H1 (cell line): ENCODE results near the gene SGPP2.

Source experiments
- ASH2L ChIP-seq: fragments of 200-600, 300-600 bp; sonication (generic); IDR thresholded peaks from one replicate; pipeline ENCODE4 v1.7.1; 2017; ENCODE audit warnings: low read length
- FOSL1 ChIP-seq: IDR thresholded peaks from 2 replicates; pipeline ENCODE4 v1.6.1; 2011; ENCODE audit warnings: mild to moderate bottlenecking, low read depth, low read length, moderate library complexity; ENCODE audit not compliant: insufficient read depth

GRCh38 chr2:222447131-222447530 is 22.8 kb downstream of the SGPP2 start:
- TF ChIP-seq FOSL1: no peak
- TF ChIP-seq ASH2L: no peak
